Keratinocyte (primary cell): Measurements from ENCODE around the gene PTGDS.

ENCODE experiments used
- EZH2 ChIP-seq: IDR thresholded peaks from one replicate; pipeline ENCODE4 v1.6.1; 2012; ENCODE audit warnings: inconsistent platforms, mild to moderate bottlenecking, low read length, moderate library complexity
- TF ChIP-seq, protein P1 (sequence below), 3 experiments: IDR thresholded peaks in 1 of 3; conservative IDR thresholded peaks in 1 of 3; optimal IDR thresholded peaks in 1 of 3; 2 replicates in 2 of 3; 3 replicates in 1 of 3; pipeline versions ENCODE3 to v1.5.1; 2011; ENCODE audit warnings: low read length in 3 of 3, mild to moderate bottlenecking in 3 of 3, moderate library complexity in 2 of 3, control low read depth in 1 of 3, inconsistent platforms in 1 of 3; ENCODE audit not compliant: insufficient read depth in 2 of 3; ENCODE audit errors: extremely low read depth in 1 of 3

DNA sequence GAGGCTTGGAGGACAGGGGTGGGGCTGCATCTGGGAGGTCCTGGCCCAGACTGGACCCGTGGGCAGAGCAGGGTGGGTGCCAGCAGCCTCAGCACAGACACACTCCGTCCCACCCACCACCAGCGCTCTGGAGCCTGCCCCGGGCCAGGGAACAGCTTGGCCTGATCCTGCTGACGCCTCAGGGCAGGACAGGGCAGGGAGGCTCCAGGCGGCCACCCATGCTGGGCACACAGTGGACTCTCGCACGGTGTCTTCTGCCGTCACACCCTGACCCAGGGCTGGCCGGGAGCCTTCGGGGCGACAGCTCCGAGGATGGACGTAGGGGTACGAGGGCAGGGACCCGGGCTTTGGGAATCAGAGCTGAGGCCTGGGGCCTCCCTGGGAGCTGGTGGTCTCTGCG is 8.2 kb upstream of the PTGDS start:
- TF ChIP-seq, protein P1, sequence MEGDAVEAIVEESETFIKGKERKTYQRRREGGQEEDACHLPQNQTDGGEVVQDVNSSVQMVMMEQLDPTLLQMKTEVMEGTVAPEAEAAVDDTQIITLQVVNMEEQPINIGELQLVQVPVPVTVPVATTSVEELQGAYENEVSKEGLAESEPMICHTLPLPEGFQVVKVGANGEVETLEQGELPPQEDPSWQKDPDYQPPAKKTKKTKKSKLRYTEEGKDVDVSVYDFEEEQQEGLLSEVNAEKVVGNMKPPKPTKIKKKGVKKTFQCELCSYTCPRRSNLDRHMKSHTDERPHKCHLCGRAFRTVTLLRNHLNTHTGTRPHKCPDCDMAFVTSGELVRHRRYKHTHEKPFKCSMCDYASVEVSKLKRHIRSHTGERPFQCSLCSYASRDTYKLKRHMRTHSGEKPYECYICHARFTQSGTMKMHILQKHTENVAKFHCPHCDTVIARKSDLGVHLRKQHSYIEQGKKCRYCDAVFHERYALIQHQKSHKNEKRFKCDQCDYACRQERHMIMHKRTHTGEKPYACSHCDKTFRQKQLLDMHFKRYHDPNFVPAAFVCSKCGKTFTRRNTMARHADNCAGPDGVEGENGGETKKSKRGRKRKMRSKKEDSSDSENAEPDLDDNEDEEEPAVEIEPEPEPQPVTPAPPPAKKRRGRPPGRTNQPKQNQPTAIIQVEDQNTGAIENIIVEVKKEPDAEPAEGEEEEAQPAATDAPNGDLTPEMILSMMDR (optimal IDR thresholded peaks at IDR 0.05 in 1 of 3, IDR thresholded peaks at IDR 0.05 in 1 of 3, conservative IDR thresholded peaks at IDR 0.05 in 1 of 3; ENCODE audit: extremely low read depth in 1 of 3, insufficient read depth in 2 of 3, low read length in 3 of 3), result no peak
- TF ChIP-seq EZH2, result no peak
